ENCODE results near the gene DCBLD2.
A peak's percentile ranks its signal among the peaks of the same experiment; 100 is the strongest.

DCBLD2 gene

DNA sequence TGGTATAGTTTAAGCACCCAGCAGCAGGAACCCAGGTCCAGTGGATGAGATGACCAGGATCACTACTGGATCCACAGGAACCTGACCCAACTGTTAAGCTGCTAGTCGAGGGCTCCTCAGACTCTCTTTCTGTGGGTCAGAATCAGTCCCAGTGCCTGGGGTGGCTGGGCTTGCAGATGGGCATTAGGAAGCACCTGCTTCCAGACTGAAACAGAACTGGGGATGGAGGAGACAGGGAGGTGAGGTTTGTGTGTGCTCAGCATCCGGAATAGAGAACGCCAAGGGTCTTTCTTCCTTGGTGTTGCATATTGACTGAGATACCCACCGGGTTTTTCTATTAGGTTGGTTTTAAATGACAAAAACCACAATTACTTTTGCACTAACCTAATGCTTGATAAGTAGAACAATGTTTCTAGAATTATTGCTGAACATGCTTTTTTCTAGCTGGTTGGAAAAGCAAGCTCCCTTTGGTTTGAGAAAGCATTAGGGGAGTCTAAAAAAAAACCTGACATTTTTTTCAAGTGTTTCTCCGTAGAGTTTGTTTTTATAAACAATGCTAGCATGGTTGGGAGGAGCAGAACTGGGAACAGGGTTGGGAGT is 137.6 kb downstream of the DCBLD2 start:
- DNase-seq: no peak

DNA sequence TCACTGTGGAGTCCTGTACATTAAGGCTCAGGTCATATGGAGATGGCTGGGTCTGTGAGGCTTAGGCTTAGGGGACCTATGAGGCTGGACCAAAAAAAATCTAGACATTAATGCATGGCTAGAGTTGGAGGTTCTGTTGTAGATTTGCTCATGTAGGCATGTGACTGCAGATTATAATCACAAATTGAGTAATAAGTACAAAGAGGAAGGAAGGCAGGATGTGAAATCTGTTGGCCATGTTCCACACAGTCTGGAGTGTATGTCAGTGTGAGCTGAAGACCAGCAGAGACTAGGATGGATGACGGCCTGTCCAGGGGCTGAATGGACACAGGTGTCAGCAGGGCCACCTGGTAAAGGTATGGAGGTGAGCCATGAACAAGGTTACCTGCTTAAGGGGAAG is 138.4 kb downstream of the DCBLD2 start, which contains the start of gene ST3GAL6:
ST3GAL6 (plus strand) TSS at position 265 of the 400 bp plus-strand sequence. CDS start 5,101 bp downstream, outside the sequence.
- DNase-seq: no peak

DNA sequence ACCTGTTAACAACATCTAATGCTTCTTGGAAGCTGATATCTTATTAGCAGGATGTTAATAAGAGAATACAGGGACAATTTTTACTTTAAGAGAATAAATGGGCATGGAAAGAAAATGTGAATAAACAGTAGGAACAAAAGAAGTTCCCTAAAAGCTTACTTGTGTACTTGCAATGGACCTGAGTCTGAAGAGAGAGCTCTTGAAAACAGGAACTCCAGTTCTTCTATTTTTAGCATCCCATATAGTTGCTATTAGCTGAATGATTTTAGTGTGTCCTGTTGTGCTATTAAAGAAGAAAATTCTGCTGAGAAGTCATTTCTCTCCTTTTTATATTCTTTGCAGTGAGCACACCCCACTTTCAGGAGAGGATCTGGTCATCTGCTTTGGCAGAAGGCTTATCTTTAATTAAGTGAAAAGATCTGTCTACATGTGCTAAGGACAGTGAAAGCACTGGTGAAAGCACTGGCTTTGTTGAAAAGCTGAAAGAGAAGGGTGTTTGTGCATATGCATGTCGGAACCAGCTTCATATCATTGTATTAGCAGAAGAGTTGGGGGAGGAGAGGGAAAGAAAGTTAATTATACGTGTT is 139.8 kb downstream of the DCBLD2 start:
- DNase-seq: no peak

DNA sequence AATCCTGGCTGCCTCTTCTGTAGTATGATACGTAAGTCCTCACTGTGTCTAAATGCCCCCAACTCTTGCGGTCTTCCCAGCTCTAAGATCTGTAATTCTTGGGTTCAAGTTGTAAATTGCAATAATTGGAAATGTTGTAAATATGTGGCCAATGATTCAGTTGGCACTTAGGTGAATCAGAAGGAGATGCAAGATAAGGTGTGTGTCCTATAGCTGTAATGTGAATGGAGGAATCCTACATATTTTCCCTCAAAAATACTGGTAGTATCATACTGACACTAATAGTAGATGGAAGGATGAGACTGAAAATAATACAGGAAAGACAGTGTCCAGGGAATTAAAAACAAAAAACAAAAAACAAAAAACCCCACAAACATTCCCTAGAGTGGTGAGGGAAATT is 141.9 kb downstream of the DCBLD2 start:
- DNase-seq: no peak

DNA sequence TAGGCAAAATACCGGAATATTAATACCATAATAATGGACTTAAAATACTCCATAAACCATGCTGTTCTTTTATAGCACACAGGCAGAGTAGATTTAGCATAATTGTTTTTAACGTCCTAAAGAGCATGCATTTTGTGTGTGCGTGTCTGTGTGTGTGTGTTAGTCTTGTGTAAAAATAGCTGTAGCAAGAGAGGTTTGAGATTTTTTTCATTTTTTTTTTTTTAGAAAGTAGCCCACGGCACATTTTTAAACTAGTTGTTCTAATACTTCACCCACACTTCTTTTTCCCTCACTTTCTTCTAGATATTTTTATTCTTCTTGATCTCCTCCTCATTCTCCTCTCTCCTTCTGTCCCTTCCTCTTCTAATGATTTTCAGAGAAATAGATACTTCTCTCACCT is 145.9 kb downstream of the DCBLD2 start:
- DNase-seq: no peak

DNA sequence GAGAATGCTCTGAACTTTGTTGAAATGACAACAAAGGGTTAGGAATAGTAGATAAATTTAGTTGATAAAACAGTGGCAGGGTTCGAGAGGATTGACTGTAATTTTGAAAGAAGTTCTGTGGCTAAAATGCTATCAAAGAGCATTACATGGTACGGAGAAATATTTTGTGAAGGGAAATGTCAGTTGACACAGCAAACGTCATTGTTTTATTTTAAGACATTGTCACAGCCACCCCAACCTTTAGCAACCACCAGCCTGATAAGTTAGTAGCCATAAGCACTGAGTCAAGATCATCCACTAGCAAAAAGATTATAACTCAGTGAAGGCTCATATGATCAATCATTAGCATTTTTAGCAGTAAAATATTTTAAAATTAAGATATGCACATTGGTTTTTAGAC is 147.0 kb downstream of the DCBLD2 start:
- no peak for DNase-seq

DNA sequence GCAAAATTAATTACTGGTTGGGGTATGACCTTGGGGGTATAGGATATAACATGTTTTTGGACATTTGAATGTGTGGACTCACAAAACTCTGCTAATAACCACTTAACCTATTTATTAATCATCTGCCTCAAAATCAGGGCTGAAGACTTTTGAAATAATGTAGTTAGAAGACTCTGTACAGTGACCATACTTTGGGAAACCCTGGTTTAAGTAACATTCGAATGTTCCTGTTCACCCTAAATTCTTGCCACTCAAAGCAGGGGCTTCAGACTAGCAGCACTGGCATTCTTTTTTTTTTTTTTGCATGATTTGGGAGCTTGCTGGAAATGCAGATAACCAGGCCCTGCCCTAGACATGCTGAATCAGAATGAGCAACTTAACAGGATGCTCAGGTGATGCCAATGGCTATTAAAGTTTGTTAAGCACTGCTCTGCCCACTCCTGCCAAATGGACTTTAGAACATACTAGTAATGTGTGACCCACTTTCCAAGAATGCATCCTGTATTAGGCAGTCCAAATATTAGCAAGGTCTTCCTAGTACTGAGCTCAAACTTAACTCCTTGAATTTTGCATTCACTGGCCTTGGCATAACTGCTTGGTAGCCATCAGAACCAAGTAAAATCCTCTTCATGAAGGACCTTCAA is 151.1 kb downstream of the DCBLD2 start:
- DNase-seq: no peak

DNA sequence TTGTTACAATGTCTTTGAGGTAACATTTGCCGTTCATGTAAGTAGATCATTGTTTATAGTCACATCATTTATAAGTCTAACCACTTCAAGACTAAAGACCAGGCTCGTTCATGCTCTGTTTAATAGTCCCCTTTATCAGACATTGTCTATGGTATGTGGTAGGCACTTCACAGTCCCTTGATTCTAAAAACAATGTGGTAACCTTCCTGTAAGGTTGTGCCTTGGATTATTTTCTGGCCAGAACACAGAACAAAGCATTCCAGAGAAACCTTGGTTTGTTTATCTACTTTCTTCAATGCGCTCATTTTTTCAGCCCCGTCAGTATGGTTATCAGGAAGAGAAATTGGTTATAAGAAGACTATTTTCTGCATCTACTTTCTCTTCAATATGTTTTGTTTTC is 154.6 kb downstream of the DCBLD2 start:
- DNase-seq: peak; percentile 49

DNA sequence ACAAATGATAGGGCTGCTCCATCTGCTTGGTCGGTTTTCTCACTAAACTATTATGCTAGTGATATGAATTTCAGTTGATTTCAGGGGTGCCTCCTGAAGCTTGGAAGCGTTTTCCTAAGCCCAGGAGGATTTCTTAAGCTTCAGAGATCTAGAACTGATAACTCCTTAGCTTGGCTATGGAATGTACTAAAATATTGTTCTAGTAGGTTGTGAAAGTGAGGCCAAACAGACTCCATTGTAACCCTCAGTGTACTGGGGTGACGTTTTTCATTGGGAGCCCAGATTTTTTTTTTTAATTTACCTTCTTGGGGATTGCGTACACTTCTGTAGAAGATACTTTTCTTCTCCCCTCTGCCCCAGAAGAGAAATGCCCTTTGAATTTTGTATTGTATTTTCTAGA is 155.4 kb downstream of the DCBLD2 start:
- DNase-seq: no peak
